Astrocyte of the cerebellum (primary cell): ENCODE measurements around the gene MEDAG.

Experiments
- DNase-seq: peaks from one replicate; pipeline ENCODE4 v3.0.0-alpha.2; 2011; ENCODE audit warnings: low read depth
- H3K4me3 ChIP-seq: 2 replicates; pipeline ENCODE4 v1.5.1; 2011; ENCODE audit warnings: mild to moderate bottlenecking, low read depth, low read length, moderate library complexity
- CTCF ChIP-seq: IDR thresholded peaks from 2 replicates; pipeline ENCODE4 v1.5.1; 2012; ENCODE audit warnings: low read length, low read depth, moderate library complexity, mild to moderate bottlenecking; ENCODE audit errors: missing control alignments
- in situ Hi-C: cut with HindIII; loops from 2 replicates; pipeline ENCODE4 v1.10.0; 2017; ENCODE audit warnings: low sequenced_read_pairs

The MEDAG gene

GRCh38 chr13:30963791-30964190 lies 57.7 kb downstream of the MEDAG start:
- DNase-seq = no peak
- no peak overlapping the region for H3K4me3 ChIP-seq
- in situ Hi-C loops = no loop called here
- no peak for TF ChIP-seq CTCF

- DNase-seq = no peak
- no peak for TF ChIP-seq CTCF
- in situ Hi-C loops = no loop called here
- no peak overlapping the region for H3K4me3 ChIP-seq
These were observed 59.3 kb downstream of the MEDAG start for GRCh38 chr13:30965380-30965779.

- no peak for DNase-seq
- no peak overlapping the region for H3K4me3 ChIP-seq
- no peak for TF ChIP-seq CTCF
- in situ Hi-C loops = no loop called here
These were observed 60.0 kb downstream of the MEDAG start for GRCh38 chr13:30966101-30966500.

GRCh38 chr13:30968846-30969245 lies 62.8 kb downstream of the MEDAG start:
- peak; percentile 81 for DNase-seq
- in situ Hi-C loops = no loop called here

GRCh38 chr13:30971575-30971974 lies 65.5 kb downstream of the MEDAG start:
- no peak for DNase-seq
- in situ Hi-C loops = no loop called here
- no peak overlapping the region for H3K4me3 ChIP-seq
- TF ChIP-seq CTCF = no peak

More at GRCh38 chr13:30968846-30969245, 62.8 kb downstream of the MEDAG start:
- H3K4me3 ChIP-seq = no peak overlapping the region
- no peak for TF ChIP-seq CTCF

GRCh38 chr13:30972888-30973377 lies 66.9 kb downstream of the MEDAG start:
- no peak for TF ChIP-seq CTCF
- DNase-seq = peak; percentile 79
- in situ Hi-C loops = no loop called here
- no peak overlapping the region for H3K4me3 ChIP-seq

GRCh38 chr13:30974350-30974749 lies 68.3 kb downstream of the MEDAG start:
- no peak for DNase-seq
- H3K4me3 ChIP-seq = no peak overlapping the region
- in situ Hi-C loops = no loop called here
- TF ChIP-seq CTCF = no peak
